Measurements from ENCODE around the gene GMPR2.
"Not testable (repeated sequence)": the region's sequence is repeated elsewhere in the genome, so short reads cannot be mapped to it uniquely, and the experiment has no call there.

Gene GMPR2

GRCh38 chr14:24202538-24202937 is 30.2 kb upstream of the GMPR2 start:
- not testable (repeated sequence) for DNase-seq (ENCODE audit: low read depth)

DNA sequence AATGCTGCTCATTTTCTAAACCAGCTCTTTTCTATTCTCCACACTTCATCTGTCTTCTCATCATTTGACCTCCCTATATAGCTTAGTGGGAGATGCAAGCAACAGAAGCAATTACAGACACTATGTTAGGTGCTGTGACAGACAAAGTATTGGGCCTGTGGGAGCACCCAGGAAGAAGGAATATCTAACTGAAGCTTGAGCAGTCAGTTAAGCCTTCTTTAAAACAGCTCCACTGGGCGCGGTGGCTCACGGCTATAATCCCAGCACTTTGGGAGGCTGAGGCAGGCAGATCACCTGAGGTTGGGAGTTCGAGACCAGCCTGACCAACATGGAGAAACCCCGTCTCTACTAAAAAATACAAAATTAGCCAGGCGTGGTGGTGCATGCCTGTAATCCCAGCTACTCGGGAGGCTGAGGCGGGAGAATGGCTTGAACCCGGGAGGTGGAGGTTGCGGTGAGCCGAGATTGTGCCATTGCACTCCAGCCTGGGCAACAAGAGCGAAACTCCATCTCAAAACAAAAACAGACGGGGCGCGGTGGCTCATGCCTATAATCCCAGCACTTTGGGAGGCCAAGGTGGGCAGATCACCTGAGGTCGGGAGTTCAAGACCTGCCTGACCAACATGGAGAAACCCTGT is 29.4 kb upstream of the GMPR2 start:
- not testable (repeated sequence) for DNase-seq (ENCODE audit: low read depth)

DNA sequence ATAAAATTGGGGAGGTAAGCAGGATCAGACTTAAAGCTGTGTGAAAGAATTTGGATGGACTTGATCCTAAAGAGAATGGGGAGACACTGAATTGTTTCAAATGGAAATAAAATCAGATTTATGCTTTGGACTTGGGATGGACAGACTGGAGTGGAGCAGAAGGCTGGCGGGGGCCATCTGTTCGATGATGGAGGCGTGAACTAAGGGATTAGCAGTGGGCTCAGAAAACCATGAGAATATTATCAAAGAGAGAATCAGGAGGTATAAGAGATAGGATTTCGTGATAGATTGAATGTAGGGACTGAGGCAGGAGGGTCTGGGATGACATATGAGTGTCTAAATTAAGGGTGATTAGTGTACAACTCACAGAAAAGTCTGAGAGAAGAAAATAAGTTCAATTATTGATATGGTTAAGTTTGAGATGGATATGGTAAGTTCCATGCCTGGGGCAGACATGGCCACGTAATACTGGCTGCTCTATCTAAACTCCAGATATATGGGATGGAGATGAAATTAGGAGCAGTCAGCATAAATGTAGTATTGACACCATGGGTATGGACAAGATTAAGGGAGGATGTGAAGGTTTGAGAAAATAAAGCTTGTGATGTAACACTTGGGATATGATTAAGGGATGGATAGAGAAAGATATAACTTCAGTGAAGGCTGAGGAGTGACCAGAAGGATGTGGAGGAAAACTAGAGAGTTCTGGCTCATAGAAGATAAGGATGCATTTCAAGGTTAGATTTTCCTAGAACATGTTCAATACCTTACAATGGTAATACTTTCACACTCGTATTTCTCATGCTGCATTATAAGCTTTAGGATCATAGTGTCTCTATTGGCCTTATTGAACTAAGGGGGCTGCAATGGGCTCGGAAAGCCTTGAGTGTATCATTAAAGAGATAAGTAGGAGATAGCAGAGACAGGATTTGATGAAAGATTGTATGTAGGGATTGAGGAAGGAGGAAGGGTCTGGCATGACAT is 28.3 kb upstream of the GMPR2 start:
- no peak for DNase-seq (ENCODE audit: low read depth)

DNA sequence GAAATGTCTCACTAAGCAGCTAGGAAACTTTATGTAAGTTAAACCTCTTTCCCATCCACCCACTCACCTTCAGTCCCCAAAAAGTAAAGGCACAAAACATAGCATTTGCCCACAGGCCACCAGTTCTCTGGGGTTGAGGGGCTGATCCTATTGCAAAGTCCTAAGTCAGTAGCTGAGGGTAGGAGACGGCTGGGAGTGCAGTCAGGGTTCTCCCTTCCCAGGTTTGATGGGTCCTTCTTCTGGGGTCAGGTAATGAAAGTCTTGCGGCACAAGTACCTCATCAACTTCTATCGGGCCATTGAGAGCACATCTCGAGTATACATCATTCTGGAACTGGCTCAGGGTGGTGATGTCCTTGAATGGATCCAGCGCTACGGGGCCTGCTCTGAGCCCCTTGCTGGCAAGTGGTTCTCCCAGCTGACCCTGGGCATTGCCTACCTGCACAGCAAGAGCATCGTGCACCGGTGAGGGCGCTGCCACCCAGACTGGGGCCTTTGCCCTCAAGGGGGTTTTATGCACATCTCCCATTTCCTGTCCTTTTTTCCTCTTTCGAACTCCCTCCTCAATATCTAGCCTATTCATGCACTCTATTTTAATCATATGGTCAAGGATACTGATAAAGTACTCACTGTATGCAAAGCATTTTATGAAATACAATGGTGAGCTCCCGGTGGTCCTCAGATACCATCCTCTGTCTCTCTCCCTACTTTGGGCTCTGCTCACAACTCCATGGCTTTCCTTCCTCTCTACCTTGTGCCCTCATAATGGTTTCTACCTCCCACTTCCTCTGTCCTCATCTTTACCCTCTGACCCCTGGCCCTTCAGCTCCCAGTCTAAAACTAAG is 26.2 kb upstream of the GMPR2 start:
- DNase-seq (ENCODE audit: low read depth) = no peak

GRCh38 chr14:24207104-24207551 is 25.6 kb upstream of the GMPR2 start:
- DNase-seq (ENCODE audit: low read depth) = no peak

DNA sequence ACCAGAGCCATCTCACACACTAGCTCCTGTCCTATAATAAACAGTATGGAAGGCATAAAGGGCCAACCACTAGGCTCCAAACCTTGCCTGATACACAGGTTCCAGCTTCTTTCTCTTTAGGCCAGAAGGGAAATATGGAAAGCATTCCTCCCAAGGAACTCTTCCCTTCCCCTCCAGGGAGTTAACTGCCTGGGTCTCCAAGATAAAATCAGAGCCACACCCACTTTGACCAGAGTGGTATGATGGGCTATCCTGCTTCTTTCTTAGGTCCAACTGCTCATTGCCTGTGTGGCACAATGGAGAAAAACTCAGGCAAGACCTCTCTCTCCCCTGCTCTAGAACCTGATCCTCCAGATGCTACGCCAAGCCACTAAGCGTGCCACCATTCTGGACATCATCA is 25.1 kb upstream of the GMPR2 start:
- DNase-seq (ENCODE audit: low read depth) = no peak

- no peak for DNase-seq (ENCODE audit: low read depth)
These were observed 21.4 kb upstream of the GMPR2 start for GRCh38 chr14:24211311-24211710.

DNA sequence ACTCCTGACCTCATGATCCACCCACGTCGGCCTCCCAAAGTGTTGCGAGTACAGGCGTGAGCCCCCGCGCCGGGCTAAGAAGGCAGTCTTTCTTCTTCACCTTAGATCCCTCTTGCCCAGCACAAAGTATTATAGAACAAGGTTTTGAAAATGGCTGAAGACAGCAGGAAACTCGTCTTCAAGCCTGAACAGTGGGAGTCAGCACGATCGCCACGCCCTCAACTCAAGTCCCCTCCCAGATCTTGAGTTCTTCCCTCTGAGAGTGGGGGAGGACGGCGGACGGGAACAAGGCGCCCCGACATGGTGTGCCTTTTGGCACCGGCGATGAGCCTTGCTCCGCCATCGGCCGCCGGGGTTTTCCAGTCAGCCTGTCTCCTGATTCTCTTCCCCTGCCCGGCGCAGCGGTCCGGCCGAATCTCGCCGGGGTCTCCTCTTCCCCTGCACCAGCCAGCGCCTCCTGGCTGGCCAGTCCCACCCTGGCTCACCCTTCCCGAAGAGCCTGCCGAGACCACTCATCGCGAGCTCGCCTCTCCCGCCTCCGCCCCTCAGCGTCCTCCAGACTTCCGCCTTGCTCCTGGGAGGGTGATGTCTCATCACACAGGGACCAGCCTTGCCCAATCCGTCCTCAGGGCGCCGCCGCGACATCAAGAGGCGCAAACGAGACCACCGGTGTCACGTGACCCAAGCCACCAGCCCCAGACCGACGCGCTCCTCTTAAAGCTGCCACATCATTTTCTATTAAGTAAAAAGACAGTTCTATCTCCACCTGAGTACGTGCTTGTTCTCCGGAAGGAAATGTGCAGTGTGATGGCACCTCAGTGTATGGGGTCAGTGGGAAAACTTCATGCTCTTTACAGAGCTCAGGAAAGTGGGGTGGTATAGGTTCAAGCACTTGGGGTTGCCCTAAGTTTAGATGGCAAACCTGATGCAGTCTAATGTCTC is 19.5 kb upstream of the GMPR2 start, which contains the start of gene CHMP4A:
Gene CHMP4A, minus strand, starts transcription at position 565 of the 942 bp plus-strand sequence. Its CDS starts 49 bp downstream, at position 516.
- DNase-seq (ENCODE audit: low read depth) = peak; percentile 96

DNA sequence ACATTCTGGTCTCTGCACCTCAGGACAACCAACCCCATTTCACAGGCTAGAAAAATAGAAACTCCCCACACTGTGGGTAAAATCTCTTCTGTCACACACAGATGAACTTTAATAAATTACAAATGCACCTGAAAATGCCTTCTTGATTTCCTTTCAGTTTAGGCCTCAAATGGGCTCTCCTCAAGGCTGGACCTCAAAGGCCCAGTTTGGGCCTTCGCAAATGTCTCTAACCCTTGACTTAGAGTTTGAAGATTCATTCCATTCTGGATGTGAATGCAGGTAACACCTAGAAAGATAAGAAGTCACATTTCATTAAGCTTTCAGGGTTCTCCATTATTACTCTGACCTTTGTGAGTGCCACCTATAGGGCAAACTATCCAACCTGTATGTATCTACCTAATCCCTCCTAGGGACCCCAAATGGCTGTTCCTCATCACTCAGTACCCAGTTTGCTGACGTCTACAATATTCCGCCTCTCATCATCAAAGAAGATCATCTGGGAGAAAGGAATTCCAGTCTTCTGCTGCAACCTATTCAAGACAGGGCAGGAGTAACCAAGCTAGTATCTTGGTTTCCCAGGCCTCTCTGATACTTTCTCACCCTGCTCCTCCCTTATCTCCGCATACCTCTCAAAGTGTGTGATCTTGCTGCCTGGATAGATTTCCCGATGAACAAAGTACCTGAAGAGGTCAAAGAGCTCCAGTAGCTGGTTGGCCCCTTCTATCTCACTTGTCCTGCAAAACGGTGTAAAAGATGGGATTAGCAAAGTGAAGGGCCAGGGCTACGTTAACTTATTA is 18.7 kb upstream of the GMPR2 start:
- no peak for DNase-seq (ENCODE audit: low read depth)

DNA sequence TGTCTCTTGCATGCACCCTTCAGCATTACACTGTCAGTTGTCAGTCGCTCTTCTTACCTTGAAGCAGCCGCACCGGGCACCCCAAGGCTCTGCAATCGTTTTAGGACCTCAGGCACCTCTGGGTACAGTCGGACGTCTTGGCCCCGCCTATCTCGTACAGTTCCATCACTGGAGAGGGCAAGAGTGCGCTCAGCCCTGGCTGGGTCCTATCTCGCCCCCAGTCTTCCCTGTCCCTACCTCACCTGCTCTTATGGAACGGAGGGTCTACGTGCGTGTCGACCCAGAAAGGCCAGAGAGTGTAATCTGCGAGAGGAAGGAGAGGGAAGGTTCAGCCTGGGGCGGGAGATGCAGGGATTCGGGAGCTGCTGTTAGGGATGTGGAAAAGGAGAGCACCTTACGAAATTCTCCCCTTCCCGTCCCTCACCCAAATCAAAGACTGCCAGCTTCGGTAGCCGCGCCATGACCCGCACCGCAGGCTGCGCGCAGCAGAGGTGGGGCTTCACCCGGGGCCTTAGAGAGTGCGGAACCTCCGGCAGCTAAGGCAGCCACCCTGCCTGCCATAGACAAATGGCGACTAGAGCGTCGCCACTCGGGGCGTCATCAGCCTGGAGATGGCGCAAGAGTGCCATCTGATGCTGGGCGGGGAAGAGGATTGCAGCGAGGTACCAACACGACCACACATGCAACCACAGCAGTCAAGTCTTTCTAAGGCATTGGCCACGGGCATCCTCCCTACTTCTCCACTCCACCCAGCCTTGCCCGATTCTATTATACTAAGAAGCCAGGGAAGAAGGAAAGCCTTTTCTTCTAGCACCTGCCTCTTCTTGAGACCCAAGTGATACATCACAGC is 17.0 kb upstream of the GMPR2 start, which contains the start of gene MDP1:
Gene MDP1, minus strand, starts transcription at position 572 of the 850 bp plus-strand sequence. Its CDS starts 111 bp downstream, at position 461.
- DNase-seq (ENCODE audit: low read depth) = peak; percentile 76

DNA sequence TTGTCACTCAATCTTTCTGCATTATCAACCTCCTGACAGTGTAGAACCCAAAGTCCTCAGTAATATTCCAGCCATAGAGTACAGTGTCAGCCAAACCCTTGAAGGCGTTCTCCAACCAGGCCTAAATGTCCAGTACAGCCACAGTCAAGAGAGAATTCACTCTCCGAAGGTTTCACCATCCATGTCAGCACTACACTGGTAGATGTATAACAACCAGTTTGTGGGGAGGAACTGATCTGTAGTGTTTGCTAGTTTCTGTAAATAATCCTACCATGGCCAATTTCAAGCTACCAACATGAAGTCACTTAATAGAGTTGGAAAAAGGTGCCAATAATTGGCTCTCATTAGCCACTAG is 16.4 kb upstream of the GMPR2 start:
- DNase-seq (ENCODE audit: low read depth) = no peak

- DNase-seq (ENCODE audit: low read depth) = not testable (repeated sequence)
These were observed 15.9 kb upstream of the GMPR2 start for GRCh38 chr14:24216876-24217275.

GRCh38 chr14:24219080-24219479 is 13.6 kb upstream of the GMPR2 start:
- no peak for DNase-seq (ENCODE audit: low read depth)

GRCh38 chr14:24219521-24219920 is 13.2 kb upstream of the GMPR2 start:
- DNase-seq (ENCODE audit: low read depth) = no peak

DNA sequence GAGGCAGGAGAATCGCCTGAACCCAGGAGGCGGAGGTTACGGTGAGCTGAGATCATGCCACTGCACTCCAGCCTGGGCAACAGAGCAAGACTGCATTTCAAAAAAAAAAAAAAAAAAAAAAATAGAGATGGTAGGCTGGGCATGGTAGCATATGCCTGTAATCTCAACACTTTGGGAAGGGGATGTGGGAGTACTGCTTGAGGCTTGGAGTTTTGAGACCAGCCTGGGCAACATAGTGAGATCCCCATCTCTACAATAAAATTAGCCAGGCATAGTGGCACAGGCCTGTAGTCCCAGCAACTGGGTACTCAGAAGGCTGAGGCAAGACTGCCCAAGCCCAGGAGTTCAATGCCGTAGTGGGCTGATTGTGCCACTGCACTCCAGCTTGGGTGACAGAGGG is 9.7 kb upstream of the GMPR2 start:
- not testable (repeated sequence) for DNase-seq (ENCODE audit: low read depth)

GRCh38 chr14:24224618-24225071 is 8.1 kb upstream of the GMPR2 start:
- DNase-seq (ENCODE audit: low read depth) = no peak

- DNase-seq (ENCODE audit: low read depth) = no peak
These were observed 6.3 kb upstream of the GMPR2 start for GRCh38 chr14:24226473-24226872.

GRCh38 chr14:24228902-24229301 is 3.8 kb upstream of the GMPR2 start:
- no peak for DNase-seq (ENCODE audit: low read depth)

All from activated gamma-delta T cell treated with anti-CD3 and anti-CD28 coated beads, Interleukin-2, amount 50 U/mL, for 16 hours (primary cell).